Mesenchymal stem cell (in vitro differentiated cells and primary cell): ENCODE results near the gene ARHGAP18.
A peak's percentile ranks its signal among the peaks of the same experiment; 100 is the strongest.

Experiments
- DNase-seq: peaks from one replicate; pipeline ENCODE4 v3.0.0-alpha.2; 2013
- H2AFZ ChIP-seq: one replicate; pipeline ENCODE4 v1.6.1; 2013; ENCODE audit warnings: low read depth, mild to moderate bottlenecking, control low read depth, inconsistent platforms, low read length, moderate library complexity
- H2AK5ac ChIP-seq: 2 replicates; pipeline ENCODE4 v1.6.1; 2013; ENCODE audit warnings: low read length, moderate library complexity, mild to moderate bottlenecking, inconsistent platforms; ENCODE audit not compliant: severe bottlenecking
- H2BK120ac ChIP-seq: one replicate; pipeline ENCODE4 v1.6.1; 2013; ENCODE audit warnings: low read depth, mild to moderate bottlenecking, inconsistent platforms, low read length, moderate library complexity
- H2BK12ac ChIP-seq, 2 experiments: one replicate each; pipeline ENCODE4 v1.6.1; 2013; ENCODE audit warnings: inconsistent platforms in 2 of 2, low read length in 2 of 2, mild to moderate bottlenecking in 2 of 2, moderate library complexity in 2 of 2, control low read depth in 1 of 2
- H2BK15ac ChIP-seq: one replicate; pipeline ENCODE4 v1.6.1; 2013; ENCODE audit warnings: mild to moderate bottlenecking, low read depth, inconsistent platforms; ENCODE audit not compliant: poor library complexity, severe bottlenecking
- H2BK5ac ChIP-seq: 2 replicates; pipeline ENCODE4 v1.6.1; 2013; ENCODE audit warnings: low read depth, mild to moderate bottlenecking, low read length, control low read depth, inconsistent platforms; ENCODE audit not compliant: poor library complexity, severe bottlenecking
- H3K14ac ChIP-seq, 2 experiments: one replicate each; pipeline ENCODE4 v1.6.1; 2013; ENCODE audit warnings: inconsistent platforms in 2 of 2, low read length in 2 of 2, control low read depth in 1 of 2, mild to moderate bottlenecking in 1 of 2, moderate library complexity in 1 of 2
- H3K18ac ChIP-seq, 2 experiments: one replicate each; pipeline ENCODE4 v1.6.1; 2013; ENCODE audit warnings: inconsistent platforms in 2 of 2, low read length in 2 of 2, control low read depth in 1 of 2, low read depth in 1 of 2, mild to moderate bottlenecking in 1 of 2
- H3K23ac ChIP-seq, 2 experiments: one replicate each; pipeline ENCODE4 v1.6.1; 2013; ENCODE audit warnings: inconsistent platforms in 2 of 2, low read length in 2 of 2, mild to moderate bottlenecking in 2 of 2, moderate library complexity in 2 of 2, control low read depth in 1 of 2
- H3K27ac ChIP-seq: 2 replicates; pipeline ENCODE4 v1.5.1; 2013; ENCODE audit warnings: mild to moderate bottlenecking, moderate library complexity, low read length, control low read depth, inconsistent platforms; ENCODE audit not compliant: poor library complexity, severe bottlenecking
- H3K27me3 ChIP-seq, 2 experiments: 2 replicates each; pipeline versions ENCODE4 v1.6.1 to v1.7.0; 2013; ENCODE audit warnings: low read length in 2 of 2, mild to moderate bottlenecking in 2 of 2, moderate library complexity in 2 of 2, control low read depth in 1 of 2, inconsistent platforms in 1 of 2; ENCODE audit not compliant: control insufficient read depth in 1 of 2, insufficient read depth in 1 of 2
- H3K36me3 ChIP-seq, 2 experiments: 2 replicates each; pipeline versions ENCODE4 v1.6.1 to v1.7.0; 2013; ENCODE audit warnings: low read length in 2 of 2, control low read depth in 1 of 2, inconsistent platforms in 1 of 2, low read depth in 1 of 2, mild to moderate bottlenecking in 1 of 2; ENCODE audit not compliant: insufficient read depth in 2 of 2, control insufficient read depth in 1 of 2
- H3K4ac ChIP-seq, 2 experiments: one replicate each; pipeline ENCODE4 v1.6.1; 2013; ENCODE audit warnings: inconsistent platforms in 2 of 2, low read length in 2 of 2, mild to moderate bottlenecking in 2 of 2, moderate library complexity in 2 of 2, control low read depth in 1 of 2, low read depth in 1 of 2
- H3K4me1 ChIP-seq: 2 replicates; pipeline ENCODE4 v1.6.1; 2013; ENCODE audit warnings: low read depth, low read length, control low read depth; ENCODE audit not compliant: control insufficient read depth, insufficient read depth
- H3K4me2 ChIP-seq: 2 replicates; pipeline ENCODE4 v1.6.1; 2013; ENCODE audit warnings: low read length, mild to moderate bottlenecking, inconsistent platforms; ENCODE audit not compliant: poor library complexity, severe bottlenecking
- H3K4me3 ChIP-seq, 2 experiments: 2 replicates each; pipeline versions ENCODE4 v1.5.1 to v1.7.0; 2013; ENCODE audit warnings: low read length in 2 of 2, mild to moderate bottlenecking in 2 of 2, control low read depth in 1 of 2, low read depth in 1 of 2; ENCODE audit not compliant: insufficient read depth in 1 of 2
- H3K79me1 ChIP-seq: replicated peaks from 2 replicates; pipeline ENCODE4 v1.6.1; 2013; ENCODE audit warnings: mild to moderate bottlenecking, control low read depth, low read length, inconsistent platforms; ENCODE audit not compliant: poor library complexity, severe bottlenecking
- H3K9ac ChIP-seq: 2 replicates; pipeline ENCODE4 v1.7.0; 2013; ENCODE audit warnings: mild to moderate bottlenecking, low read length, moderate library complexity
- H3K9me3 ChIP-seq: 2 replicates; pipeline ENCODE4 v1.7.0; 2013; ENCODE audit warnings: mild to moderate bottlenecking, low read length; ENCODE audit not compliant: control insufficient read depth
- H4K8ac ChIP-seq: one replicate; pipeline ENCODE4 v1.6.1; 2013; ENCODE audit warnings: inconsistent platforms, mild to moderate bottlenecking, low read length, moderate library complexity
- H4K91ac ChIP-seq: one replicate; pipeline ENCODE4 v1.6.1; 2013; ENCODE audit warnings: mild to moderate bottlenecking, low read length, inconsistent platforms
- WGBS: methylation state at CpG from one replicate; pipeline ENCODE4 v1.1.7; 2013; ENCODE audit warnings: mixed read lengths; 5-methylcytosine and 5-hydroxymethylcytosine counted together

ARHGAP18 gene

GRCh38 chr6:129697788-129698187 lies 12.2 kb downstream of the ARHGAP18 start:
- Histone ChIP-seq H3K9ac (no peak overlapping the region), H2BK120ac (no peak overlapping the region), H3K14ac (no peak overlapping the region), H2BK15ac (no peak overlapping the region), H2BK5ac (no peak overlapping the region), H3K4ac (no peak overlapping the region), H3K27ac (no peak overlapping the region), H3K36me3 (peaks cover 0 to 5% of the 10 kb centered on the region in 2 experiments), H2BK12ac (no peak overlapping the region), H3K4me2 (no peak overlapping the region), H3K4me1 (peaks cover 6% of the 10 kb centered on the region), H3K4me3 (no peak overlapping the region), H4K91ac (no peak overlapping the region), H3K18ac (no peak overlapping the region), H3K79me1 (no peaks in the 10 kb centered on the region), H3K9me3 (no peaks in the 10 kb centered on the region), H2AFZ (no peak overlapping the region), H3K23ac (no peak overlapping the region), H4K8ac (no peak overlapping the region), H3K27me3 (no peaks in the 10 kb centered on the region), H2AK5ac (no peak overlapping the region)
- 99% methylated on average over 2 of the region's 2 CpGs for WGBS
- no peak for DNase-seq

GRCh38 chr6:129696843-129697242 lies 13.1 kb downstream of the ARHGAP18 start:
- Histone ChIP-seq H3K4ac (no peak overlapping the region), H3K79me1 (no peaks in the 10 kb centered on the region), H2BK120ac (no peak overlapping the region), H2BK5ac (no peak overlapping the region), H4K91ac (no peak overlapping the region), H3K23ac (no peak overlapping the region), H3K4me2 (no peak overlapping the region), H3K14ac (no peak overlapping the region), H3K4me1 (peaks cover 6% of the 10 kb centered on the region), H2AFZ (no peak overlapping the region), H3K9ac (no peak overlapping the region), H3K9me3 (no peaks in the 10 kb centered on the region), H3K36me3 (peaks cover 0 to 5% of the 10 kb centered on the region in 2 experiments), H4K8ac (no peak overlapping the region), H2BK15ac (no peak overlapping the region), H3K27ac (no peak overlapping the region), H2BK12ac (no peak overlapping the region), H2AK5ac (no peak overlapping the region), H3K4me3 (no peak overlapping the region), H3K27me3 (no peaks in the 10 kb centered on the region), H3K18ac (no peak overlapping the region)
- 98% methylated on average over 3 of the region's 3 CpGs for WGBS
- no peak for DNase-seq

- no peak overlapping the region for H3K4me3 ChIP-seq
- no peak overlapping the region for H3K4ac ChIP-seq
- H3K18ac ChIP-seq, result no peak overlapping the region
- H2AFZ ChIP-seq, result no peak overlapping the region
- no CpG with 5 or more reads among the region's 1 CpG for WGBS
- H2BK12ac ChIP-seq, result no peak overlapping the region
- no peak overlapping the region for H4K8ac ChIP-seq
- H4K91ac ChIP-seq, result no peak overlapping the region
- peak overlapping the region; percentile 62 for H3K9ac ChIP-seq
- H3K23ac ChIP-seq, result no peak overlapping the region
- no peak overlapping the region for H2AK5ac ChIP-seq
- no peak overlapping the region for H2BK15ac ChIP-seq
- H3K14ac ChIP-seq, result no peak overlapping the region
- peaks cover 0 to 5% of the 10 kb centered on the region in 2 experiments for H3K36me3 ChIP-seq
- no peak overlapping the region for H3K4me2 ChIP-seq
- H3K9me3 ChIP-seq, result no peaks in the 10 kb centered on the region
- no peaks in the 10 kb centered on the region for H3K27me3 ChIP-seq
- no peak overlapping the region for H2BK120ac ChIP-seq
- H3K79me1 ChIP-seq, result no peaks in the 10 kb centered on the region
- no peak overlapping the region for H3K27ac ChIP-seq
- no peak overlapping the region for H2BK5ac ChIP-seq
- peaks cover 9% of the 10 kb centered on the region for H3K4me1 ChIP-seq
- DNase-seq, result no peak
These were observed 14.0 kb downstream of the ARHGAP18 start for GRCh38 chr6:129696028-129696418.

GRCh38 chr6:129695373-129696027 lies 14.5 kb downstream of the ARHGAP18 start:
- WGBS, result no CpG with 5 or more reads among the region's 3 CpGs

More at GRCh38 chr6:129695373-129696027, 14.5 kb downstream of the ARHGAP18 start:
- H2AFZ ChIP-seq, result no peak overlapping the region
- no peak overlapping the region for H3K27ac ChIP-seq
- peaks cover 0 to 5% of the 10 kb centered on the region in 2 experiments for H3K36me3 ChIP-seq
- H4K8ac ChIP-seq, result no peak overlapping the region
- H3K23ac ChIP-seq, result no peak overlapping the region
- H2BK120ac ChIP-seq, result no peak overlapping the region
- H3K4ac ChIP-seq, result no peak overlapping the region
- no peaks in the 10 kb centered on the region for H3K79me1 ChIP-seq
- H3K9me3 ChIP-seq, result no peaks in the 10 kb centered on the region
- no peak overlapping the region for H3K4me2 ChIP-seq
- no peak for DNase-seq
- peak overlapping the region; percentile 62 for H3K9ac ChIP-seq
- peak overlapping the region; percentile 52 for H2BK15ac ChIP-seq
- H3K18ac ChIP-seq, result no peak overlapping the region
- no peak overlapping the region for H3K14ac ChIP-seq
- H4K91ac ChIP-seq, result no peak overlapping the region
- no peak overlapping the region for H3K4me3 ChIP-seq
- H2BK12ac ChIP-seq, result no peak overlapping the region
- peak overlapping the region; percentile 31 for H2BK5ac ChIP-seq
- H3K4me1 ChIP-seq, result peaks cover 9% of the 10 kb centered on the region
- H2AK5ac ChIP-seq, result no peak overlapping the region
- H3K27me3 ChIP-seq, result no peaks in the 10 kb centered on the region
